CD4-positive, alpha-beta memory T cell (primary cell): ENCODE data around the gene PCP2. TPM values are rescaled to one million over a fixed set of nuclear protein-coding genes. Genes with fewer than 3 reads are reported as not detected.

Source experiments
- CTCF ChIA-PET: fragments of 350-600 bp; sonication (Branson Sonifier 250); formaldehyde crosslinking; loops from one replicate; lab custom pipeline; 2021; ENCODE audit warnings: inconsistent platforms; ENCODE audit not compliant: partially characterized antibody; lab: Charles Lee
- POLR2A ChIA-PET: fragments of 350-600 bp; sonication (Branson Sonifier 250); formaldehyde crosslinking; loops from one replicate; lab custom pipeline; 2021; ENCODE audit not compliant: partially characterized antibody; lab: Charles Lee
- DNase-seq, 5 donors: peaks; one replicate each; pipeline versions ENCODE4 v3.0.0 to v3.0.0-alpha.2; 2020 to 2022; ENCODE audit warnings: mixed read lengths in 1 of 5
- H3K27ac ChIP-seq: one replicate; pipeline ENCODE4 v1.7.0; 2013; ENCODE audit warnings: low read depth, low read length
- H3K27me3 ChIP-seq: 2 replicates; pipeline ENCODE4 v1.7.0; 2013; ENCODE audit warnings: mild to moderate bottlenecking, low read length, moderate library complexity; ENCODE audit not compliant: insufficient read depth
- H3K36me3 ChIP-seq: 2 replicates; pipeline ENCODE4 v1.7.0; 2013; ENCODE audit warnings: mild to moderate bottlenecking, low read length, moderate library complexity; ENCODE audit not compliant: insufficient read depth
- H3K4me1 ChIP-seq: 2 replicates; pipeline ENCODE4 v1.7.0; 2013; ENCODE audit warnings: mild to moderate bottlenecking, low read length, moderate library complexity; ENCODE audit not compliant: insufficient read depth
- H3K4me3 ChIP-seq, 2 donors: one replicate each; pipeline ENCODE4 v1.7.0; 2013; ENCODE audit warnings: low read length in 2 of 2, mild to moderate bottlenecking in 1 of 2
- H3K9me3 ChIP-seq, 2 donors: one replicate each; pipeline ENCODE4 v1.7.0; 2013; ENCODE audit warnings: low read length in 2 of 2, control low read depth in 1 of 2; ENCODE audit not compliant: control insufficient read depth in 1 of 2
- H3K27ac Mint-ChIP-seq, 7 donors: one replicate each; pipeline ENCODE4 v1.8.0; 2020 to 2021; ENCODE audit warnings: mixed read lengths in 7 of 7, mild to moderate bottlenecking in 6 of 7, inconsistent platforms in 3 of 7, moderate library complexity in 3 of 7
- H3K27me3 Mint-ChIP-seq, 2 donors: one replicate each; pipeline ENCODE4 v1.8.0; 2020 to 2021; ENCODE audit warnings: mixed read lengths in 2 of 2
- H3K36me3 Mint-ChIP-seq, 2 donors: one replicate each; pipeline ENCODE4 v1.8.0; 2020 to 2021; ENCODE audit warnings: mixed read lengths in 2 of 2, inconsistent platforms in 1 of 2, mild to moderate bottlenecking in 1 of 2
- H3K4me1 Mint-ChIP-seq, 4 donors: one replicate each; pipeline ENCODE4 v1.8.0; 2020 to 2021; ENCODE audit warnings: mixed read lengths in 4 of 4, mild to moderate bottlenecking in 1 of 4
- H3K4me3 Mint-ChIP-seq, 8 donors: one replicate each; pipeline ENCODE4 v1.8.0; 2020 to 2021; ENCODE audit warnings: mixed read lengths in 8 of 8, mild to moderate bottlenecking in 7 of 8, moderate library complexity in 6 of 8, inconsistent platforms in 3 of 8
- H3K9me3 Mint-ChIP-seq, 8 donors: one replicate each; pipeline ENCODE4 v1.8.0; 2020 to 2021; ENCODE audit warnings: mixed read lengths in 8 of 8, mild to moderate bottlenecking in 5 of 8, inconsistent platforms in 3 of 8, moderate library complexity in 1 of 8
- intact Hi-C: fragments of 100-400 bp; cut with micrococcal nuclease; formaldehyde crosslinking; loops from one replicate; pipeline ENCODE4 v1.15.1; 2023
- polyA plus RNA-seq, 2 donors: library from polyadenylated mRNA; unstranded; fragments of 300-500 nt; fragmentation: Illumina TruSeq; gene quantifications; one replicate each; pipeline ENCODE4 v1.2.3, GENCODE V29; 2021
- total RNA-seq, 2 experiments: library from RNA; stranded (reverse); gene quantifications; one replicate each; pipeline ENCODE4 v1.2.3, GENCODE V29; 2021

The PCP2 gene
- total and polyA plus RNA-seq, 4 experiments from 2014 or later, result 0.96 to 6.4 (median 3.4) TPM

- H3K27ac Mint-ChIP-seq, result no peak overlapping the region
These were observed 20.9 kb downstream of the PCP2 start for GRCh38 chr19:7612282-7613274.

GRCh38 chr19:7611541-7612279 lies 21.8 kb downstream of the PCP2 start:
- Histone ChIP-seq H3K4me3 (no peak overlapping the region), H3K9me3 (no peaks in the 10 kb centered on the region), H3K27me3 (no peaks in the 10 kb centered on the region), H3K36me3 (no peaks in the 10 kb centered on the region), H3K4me1 (no peaks in the 10 kb centered on the region), H3K27ac (no peak overlapping the region)
- no peaks in the 10 kb centered on the region for H3K9me3 Mint-ChIP-seq
- ChIA-PET CTCF (no interaction called here), POLR2A (no interaction called here)
- H3K4me3 Mint-ChIP-seq, result no peak overlapping the region
- H3K27ac Mint-ChIP-seq, result no peak overlapping the region
- no peaks in the 10 kb centered on the region for H3K27me3 Mint-ChIP-seq
- peaks cover 0 to 2% (median 0%) of the 10 kb centered on the region in 4 donors for H3K4me1 Mint-ChIP-seq
- intact Hi-C loops, result no loop called here
- H3K36me3 Mint-ChIP-seq, result no peaks in the 10 kb centered on the region
- DNase-seq, result peak in 1 of 5 donors; percentile 39

More at GRCh38 chr19:7612282-7613274, 20.9 kb downstream of the PCP2 start:
- intact Hi-C loops, result no loop called here
- H3K27me3 Mint-ChIP-seq, result no peaks in the 10 kb centered on the region
- H3K36me3 Mint-ChIP-seq, result peaks cover 2 to 5% of the 10 kb centered on the region in 2 donors
- CTCF ChIA-PET, result no interaction called here
- Histone ChIP-seq H3K4me1 (no peaks in the 10 kb centered on the region), H3K27me3 (no peaks in the 10 kb centered on the region), H3K9me3 (no peaks in the 10 kb centered on the region), H3K27ac (no peak overlapping the region), H3K4me3 (no peak overlapping the region), H3K36me3 (no peaks in the 10 kb centered on the region)
- no peak overlapping the region for H3K4me3 Mint-ChIP-seq
- H3K4me1 Mint-ChIP-seq, result peaks cover 0 to 2% (median 0%) of the 10 kb centered on the region in 4 donors
- POLR2A ChIA-PET, result no interaction called here
- DNase-seq, result no peak
- no peaks in the 10 kb centered on the region for H3K9me3 Mint-ChIP-seq

- Mint-ChIP-seq H3K4me1 (peaks cover 0 to 2% (median 0%) of the 10 kb centered on the region in 4 donors), H3K27ac (no peak overlapping the region), H3K36me3 (no peaks in the 10 kb centered on the region), H3K27me3 (no peaks in the 10 kb centered on the region), H3K4me3 (no peak overlapping the region), H3K9me3 (no peaks in the 10 kb centered on the region)
- ChIA-PET CTCF (no interaction called here), POLR2A (no interaction called here)
- peak in 1 of 5 donors; percentile 29 for DNase-seq
- Histone ChIP-seq H3K27ac (no peak overlapping the region), H3K36me3 (no peaks in the 10 kb centered on the region), H3K27me3 (no peaks in the 10 kb centered on the region), H3K4me3 (no peak overlapping the region), H3K4me1 (no peaks in the 10 kb centered on the region), H3K9me3 (no peaks in the 10 kb centered on the region)
- intact Hi-C loops, result no loop called here
These were observed 22.9 kb downstream of the PCP2 start for GRCh38 chr19:7610491-7611240.

GRCh38 chr19:7607874-7608560 lies 25.5 kb downstream of the PCP2 start:
- Histone ChIP-seq H3K36me3 (no peaks in the 10 kb centered on the region), H3K4me3 (no peak overlapping the region), H3K9me3 (no peaks in the 10 kb centered on the region), H3K4me1 (no peaks in the 10 kb centered on the region), H3K27me3 (no peaks in the 10 kb centered on the region), H3K27ac (no peak overlapping the region)
- H3K4me3 Mint-ChIP-seq, result no peak overlapping the region
- no peaks in the 10 kb centered on the region for H3K36me3 Mint-ChIP-seq
- DNase-seq, result no peak
- ChIA-PET CTCF (no interaction called here), POLR2A (no interaction called here)
- intact Hi-C loops, result no loop called here
- peaks cover 0 to 2% (median 0%) of the 10 kb centered on the region in 8 donors for H3K9me3 Mint-ChIP-seq
- no peak overlapping the region for H3K27ac Mint-ChIP-seq
- peaks cover 0 to 3% of the 10 kb centered on the region in 2 donors for H3K27me3 Mint-ChIP-seq
- peaks cover 0 to 4% (median under 1%) of the 10 kb centered on the region in 4 donors for H3K4me1 Mint-ChIP-seq

- Mint-ChIP-seq H3K27me3 (peaks cover 0 to 3% of the 10 kb centered on the region in 2 donors), H3K36me3 (no peaks in the 10 kb centered on the region), H3K4me3 (no peak overlapping the region), H3K4me1 (peaks cover 0 to 4% (median under 1%) of the 10 kb centered on the region in 4 donors), H3K9me3 (peaks cover 0 to 2% (median 0%) of the 10 kb centered on the region in 8 donors), H3K27ac (no peak overlapping the region)
- Histone ChIP-seq H3K27ac (no peak overlapping the region), H3K27me3 (no peaks in the 10 kb centered on the region), H3K4me3 (no peak overlapping the region), H3K4me1 (no peaks in the 10 kb centered on the region), H3K9me3 (no peaks in the 10 kb centered on the region), H3K36me3 (no peaks in the 10 kb centered on the region)
- ChIA-PET CTCF (no interaction called here), POLR2A (no interaction called here)
- no peak for DNase-seq
- intact Hi-C loops, result no loop called here
These were observed 26.2 kb downstream of the PCP2 start for GRCh38 chr19:7607212-7607873.

GRCh38 chr19:7606289-7606688 lies 27.2 kb downstream of the PCP2 start:
- H3K27me3 ChIP-seq, result no peaks in the 10 kb centered on the region
- H3K27ac Mint-ChIP-seq, result no peak overlapping the region
- peaks cover 0 to 7% of the 10 kb centered on the region in 2 donors for H3K27me3 Mint-ChIP-seq
- H3K9me3 Mint-ChIP-seq, result peaks cover 0 to 2% (median 0%) of the 10 kb centered on the region in 8 donors
- no peak for DNase-seq
- no peaks in the 10 kb centered on the region for H3K9me3 ChIP-seq
- no peaks in the 10 kb centered on the region for H3K36me3 ChIP-seq
- CTCF ChIA-PET, result interaction anchor here (1.6 kb wide), 1 partner anchor 193 kb away, joined by 3 read pairs; no protein-coding TSS in a partner anchor
- no peak overlapping the region for H3K4me3 Mint-ChIP-seq
- intact Hi-C loops, result no loop called here
- no peaks in the 10 kb centered on the region for H3K36me3 Mint-ChIP-seq
- no peak overlapping the region for H3K27ac ChIP-seq
- H3K4me3 ChIP-seq, result no peak overlapping the region
- H3K4me1 ChIP-seq, result no peaks in the 10 kb centered on the region
- POLR2A ChIA-PET, result interaction anchor here (0.5 kb wide), 1 partner anchor 12 kb away, joined by 3 read pairs; no protein-coding TSS in a partner anchor
- H3K4me1 Mint-ChIP-seq, result peaks cover 0 to 4% (median under 1%) of the 10 kb centered on the region in 4 donors
